SK-N-SH treated with all-trans-retinoic acid at 6 μM for 48 hours (cell line): ENCODE measurements around the gene PBX4.
"Not testable (repeated sequence)": the region's sequence is repeated elsewhere in the genome, so short reads cannot be mapped to it uniquely, and the experiment has no call there.

Source experiments
- ARNTL ChIP-seq: fragments of 450-650 bp; formaldehyde crosslinking; IDR thresholded peaks from 2 replicates; pipeline ENCODE4 v1.5.0; 2020; ENCODE audit warnings: low read depth, mild to moderate bottlenecking, moderate library complexity, borderline replicate concordance
- CREB5 ChIP-seq: fragments of 250-450 bp; sonication (Bioruptor Pico); IDR thresholded peaks from 2 replicates; pipeline ENCODE4 v1.5.1; 2020; ENCODE audit warnings: low read depth, mild to moderate bottlenecking, moderate library complexity
- GLIS3 ChIP-seq: fragments of 250-450 bp; sonication (Bioruptor Pico); IDR thresholded peaks from 2 replicates; pipeline ENCODE4 v1.5.0; 2020; ENCODE audit warnings: mild to moderate bottlenecking, moderate library complexity
- ISL1 ChIP-seq: fragments of 250-450 bp; sonication (Bioruptor Pico); IDR thresholded peaks from 2 replicates; pipeline ENCODE4 v2.1.2; 2022; ENCODE audit warnings: mild to moderate bottlenecking, moderate library complexity
- PATZ1 ChIP-seq: fragments of 250-450 bp; sonication (Bioruptor Pico); IDR thresholded peaks from 2 replicates; pipeline ENCODE4 v1.8.0; 2020; ENCODE audit warnings: mild to moderate bottlenecking, moderate library complexity, borderline replicate concordance
- TCF4 ChIP-seq: fragments of 250-450 bp; sonication (Bioruptor Pico); IDR thresholded peaks from 2 replicates; pipeline ENCODE4 v1.8.0; 2021; ENCODE audit warnings: mild to moderate bottlenecking, moderate library complexity, borderline replicate concordance
- TOX ChIP-seq: fragments of 250-450 bp; sonication (Bioruptor Pico); IDR thresholded peaks from 2 replicates; pipeline ENCODE4 v1.8.0; 2021; ENCODE audit warnings: mild to moderate bottlenecking, moderate library complexity, borderline replicate concordance
- ZFP3 ChIP-seq: fragments of 250-450 bp; sonication (Bioruptor Pico); IDR thresholded peaks from 2 replicates; pipeline ENCODE4 v1.5.0; 2020; ENCODE audit warnings: mild to moderate bottlenecking, moderate library complexity
- ZNF565 ChIP-seq: fragments of 450-650 bp; formaldehyde crosslinking; conservative IDR thresholded peaks from 2 replicates; pipeline ENCODE4 v1.5.0; 2020; ENCODE audit warnings: low read depth, mild to moderate bottlenecking, moderate library complexity
- ZNF70 ChIP-seq: fragments of 450-650 bp; formaldehyde crosslinking; IDR thresholded peaks from 2 replicates; pipeline ENCODE4 v1.5.0; 2020; ENCODE audit warnings: mild to moderate bottlenecking, moderate library complexity

GRCh38 chr19:19665420-19665948 is 47.0 kb upstream of the PBX4 start:
- TF ChIP-seq PATZ1 (CRISPR knock-in tag); TCF4 (CRISPR knock-in tag); ZNF70 (CRISPR knock-in tag); ISL1 (CRISPR knock-in tag); TOX (CRISPR knock-in tag); ZNF565 (CRISPR knock-in tag); CREB5 (CRISPR knock-in tag); ARNTL (CRISPR knock-in tag); ZFP3 (CRISPR knock-in tag); GLIS3: not testable (repeated sequence)
